RPMI7951 (cell line): Measurements from ENCODE around the gene GINS2. TPM values are rescaled to one million over a fixed set of nuclear protein-coding genes. Genes with fewer than 3 reads are reported as not detected.

Source experiments
- DNase-seq: peaks from one replicate; pipeline ENCODE4 v3.0.0-alpha.2; 2012; ENCODE audit warnings: low read depth
- total RNA-seq: library from RNA; depleted of rRNA; stranded (reverse); fragments of >200 nt; shearing (Covaris generic); gene quantifications from 2 replicates; pipeline ENCODE4 v1.2.3, GENCODE V29; 2014

GINS2 gene
- total RNA-seq, 1 experiment from 2014 or later: 28.5 TPM

GRCh38 chr16:85654251-85655095, 34.3 kb downstream of the GINS2 start:
- DNase-seq: no peak

DNA sequence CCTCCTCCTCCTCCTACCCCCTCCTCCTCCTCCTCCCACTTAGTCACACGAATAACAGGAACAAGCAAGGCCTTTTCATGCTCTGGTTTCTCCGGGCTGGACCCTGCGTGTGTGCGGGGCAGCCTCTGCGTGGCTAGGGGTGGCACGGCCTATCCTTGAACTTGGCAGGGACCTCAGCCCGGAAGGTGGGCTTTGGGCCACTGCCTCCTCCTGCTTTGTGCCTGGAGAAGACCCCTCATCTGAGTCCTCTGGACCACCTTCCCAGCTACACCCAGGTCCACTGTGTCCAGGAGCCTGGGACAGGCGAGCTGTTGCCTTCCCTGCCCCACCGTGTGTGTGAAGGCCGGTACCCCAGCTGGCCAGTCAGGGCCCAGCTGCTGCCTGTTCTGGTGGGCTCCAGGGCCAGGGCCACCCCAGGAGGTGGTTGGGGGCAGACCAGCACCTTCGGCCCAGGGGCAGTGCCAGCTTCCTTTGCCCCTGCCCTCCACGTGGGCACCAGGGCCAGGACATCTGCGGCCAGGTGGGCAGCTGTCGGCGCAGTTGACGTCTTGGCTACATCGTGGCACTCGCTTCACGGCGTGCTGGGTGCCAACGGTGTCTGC, 35.4 kb downstream of the GINS2 start:
- no peak for DNase-seq

DNA sequence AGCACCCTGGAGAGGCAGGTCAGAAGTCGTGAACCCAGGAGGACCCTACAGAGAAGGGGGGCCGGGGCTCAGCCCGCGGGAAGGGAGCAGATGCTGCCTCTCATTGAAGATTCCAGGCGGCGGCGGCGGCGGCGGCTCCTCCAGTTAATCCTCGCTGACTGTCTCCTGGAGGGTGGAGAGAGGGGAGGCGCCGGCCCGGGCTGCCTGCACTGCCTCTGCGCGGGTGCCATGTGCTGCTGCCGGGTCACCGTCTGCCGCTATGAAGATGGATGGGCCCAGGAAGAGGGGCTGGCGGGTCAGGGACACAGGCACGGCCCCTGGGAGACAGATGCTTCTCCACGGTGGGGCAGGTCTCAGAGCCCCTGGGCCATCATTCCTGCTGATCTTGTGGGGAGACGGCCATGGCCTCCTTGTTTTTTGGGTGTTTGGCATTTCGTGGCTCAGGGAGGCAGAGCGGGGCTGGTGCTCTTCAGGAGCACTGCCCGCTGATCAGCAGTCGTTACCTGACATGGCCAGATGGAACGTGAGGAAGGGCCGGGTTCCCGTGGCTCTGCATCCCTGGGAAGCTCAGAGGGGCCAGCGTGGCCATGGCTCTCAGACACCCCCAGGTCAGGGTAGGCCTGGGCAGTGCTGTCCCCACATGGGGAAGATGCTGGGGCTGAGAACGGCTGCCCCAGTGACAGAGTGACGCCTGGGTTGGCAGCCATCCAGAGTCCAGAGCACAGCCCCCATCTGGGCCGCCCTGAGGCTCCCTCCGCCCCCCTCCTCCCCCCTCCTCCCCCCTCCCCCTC, 36.1 kb downstream of the GINS2 start:
- DNase-seq: no peak

DNA sequence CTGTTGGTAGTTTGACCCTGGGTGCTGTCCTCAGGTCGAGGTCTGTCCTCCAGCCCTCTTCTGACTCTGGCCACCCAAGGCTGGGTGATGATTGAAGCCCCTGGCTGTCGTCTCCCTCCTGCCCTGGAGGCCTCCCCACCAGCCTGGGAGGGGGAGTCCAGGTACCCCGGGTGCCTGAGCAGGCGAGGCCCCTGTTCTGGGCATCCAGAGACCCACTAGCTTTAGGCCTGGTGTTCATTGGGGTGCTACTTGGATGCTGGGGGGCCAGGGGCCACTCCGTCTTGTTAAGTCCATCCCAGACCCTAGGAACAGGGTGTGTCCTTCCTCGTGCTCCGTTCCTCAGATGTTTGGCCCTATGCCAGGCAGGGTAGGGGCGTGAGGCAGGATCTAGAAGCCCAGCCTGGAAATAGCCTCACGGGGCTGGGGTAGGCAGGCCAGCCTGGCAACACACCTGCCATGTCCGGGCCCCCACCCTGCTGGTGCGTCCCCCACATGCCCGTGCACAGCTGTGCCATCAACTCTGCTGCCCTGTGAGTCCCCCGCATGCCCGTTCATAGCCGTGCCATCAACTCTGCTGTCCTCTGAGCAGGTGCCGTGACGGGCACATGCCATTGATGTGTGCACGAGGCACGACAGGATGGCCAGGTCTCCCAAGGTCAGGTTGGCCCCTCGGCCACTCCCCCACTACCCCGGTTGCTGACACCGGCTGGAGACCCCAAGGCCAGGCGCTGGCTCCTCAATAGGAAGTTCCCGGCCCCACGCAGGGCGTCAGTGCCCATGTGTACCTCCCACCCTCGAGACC, 36.9 kb downstream of the GINS2 start:
- DNase-seq: no peak

GRCh38 chr16:85650844-85651628, 37.7 kb downstream of the GINS2 start:
- DNase-seq: no peak

- no peak for DNase-seq
Observed at GRCh38 chr16:85650135-85650843, 38.5 kb downstream of the GINS2 start.

DNA sequence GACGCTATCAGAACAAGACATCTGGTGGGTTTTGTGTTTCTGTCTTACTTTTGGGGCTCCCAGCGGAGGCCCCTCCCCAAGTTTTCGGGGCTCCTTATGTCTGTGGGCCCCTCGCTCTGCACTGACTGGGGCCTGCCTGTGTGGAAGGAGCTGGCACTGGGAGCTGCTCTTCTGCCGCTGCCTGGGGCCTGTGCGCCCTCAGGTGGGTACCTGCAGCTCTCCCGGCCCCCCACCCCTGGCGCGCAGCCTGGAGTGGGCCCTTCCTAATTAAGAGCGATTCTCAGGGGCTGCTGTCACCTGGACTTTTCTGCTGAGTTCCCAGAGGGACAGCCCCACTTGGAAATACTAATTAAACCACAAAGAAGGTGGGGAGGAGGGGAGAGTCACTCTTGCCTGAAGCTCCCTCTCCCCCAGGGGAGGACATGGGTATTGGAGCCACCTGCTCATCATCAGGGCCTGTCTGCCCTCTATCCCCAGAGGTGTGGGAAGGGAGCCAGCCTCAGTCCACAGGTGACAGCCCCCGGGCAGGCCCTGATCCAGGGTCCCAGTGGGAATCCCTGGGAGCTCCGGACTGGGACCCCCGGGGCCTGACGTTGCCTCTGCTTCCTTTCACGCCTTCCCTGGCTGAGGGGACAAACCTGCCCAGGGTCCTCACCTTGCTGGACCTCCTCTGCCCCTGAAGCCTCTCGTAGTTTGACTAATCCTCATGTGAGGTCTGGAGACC, 39.2 kb downstream of the GINS2 start:
- DNase-seq: no peak

DNA sequence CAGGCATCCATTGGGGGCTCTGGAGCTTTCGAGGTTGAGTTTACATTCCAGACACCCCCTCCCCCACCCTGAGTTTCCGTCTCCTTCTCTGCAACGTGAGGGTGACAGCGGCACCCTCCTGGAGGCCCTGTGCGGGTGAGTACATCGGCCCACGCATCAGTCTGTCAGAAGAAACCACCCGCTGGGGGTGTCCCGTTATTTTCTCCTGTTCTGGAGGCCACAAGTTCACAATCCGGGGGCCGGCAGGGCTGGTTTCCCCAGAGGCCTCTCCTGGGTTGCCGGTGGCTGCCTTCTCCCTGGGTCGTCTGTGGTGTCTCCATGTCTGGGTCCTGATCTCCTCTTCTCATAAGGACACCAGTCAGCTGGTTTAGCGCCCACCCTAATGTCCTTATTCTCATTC, 39.9 kb downstream of the GINS2 start:
- no peak for DNase-seq

GRCh38 chr16:85648070-85648714, 40.6 kb downstream of the GINS2 start:
- DNase-seq: no peak

- no peak for DNase-seq
Observed at GRCh38 chr16:85646976-85647375, 41.8 kb downstream of the GINS2 start.

DNA sequence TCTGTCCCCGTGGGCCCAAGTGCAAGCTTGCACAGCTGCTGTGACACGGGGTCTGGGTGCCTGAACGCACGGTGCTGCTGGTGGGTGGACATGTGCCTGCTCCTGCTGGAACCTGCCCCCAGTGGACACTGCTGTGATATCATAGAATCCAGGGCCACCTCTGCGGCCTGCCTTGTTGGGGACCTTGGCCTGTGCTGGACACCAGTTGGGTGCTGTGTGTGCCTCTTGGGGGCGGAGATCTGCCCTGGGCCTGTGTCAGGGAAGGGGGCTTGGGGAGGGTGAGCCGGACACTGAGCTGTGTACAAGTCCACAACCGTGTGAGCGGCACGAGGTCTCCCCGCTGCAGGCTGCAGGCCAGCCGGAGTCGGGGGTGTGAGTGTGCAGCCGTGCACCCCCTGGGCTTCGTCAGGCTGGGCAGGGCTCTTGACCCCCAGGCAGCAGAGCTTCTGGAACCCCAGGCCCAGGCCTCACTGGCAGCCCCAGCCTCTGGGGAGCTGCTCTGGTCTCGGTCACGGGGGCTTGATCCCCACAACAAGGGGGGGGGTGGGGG, 42.3 kb downstream of the GINS2 start:
- no peak for DNase-seq

GRCh38 chr16:85645021-85645589, 43.6 kb downstream of the GINS2 start:
- DNase-seq: no peak

DNA sequence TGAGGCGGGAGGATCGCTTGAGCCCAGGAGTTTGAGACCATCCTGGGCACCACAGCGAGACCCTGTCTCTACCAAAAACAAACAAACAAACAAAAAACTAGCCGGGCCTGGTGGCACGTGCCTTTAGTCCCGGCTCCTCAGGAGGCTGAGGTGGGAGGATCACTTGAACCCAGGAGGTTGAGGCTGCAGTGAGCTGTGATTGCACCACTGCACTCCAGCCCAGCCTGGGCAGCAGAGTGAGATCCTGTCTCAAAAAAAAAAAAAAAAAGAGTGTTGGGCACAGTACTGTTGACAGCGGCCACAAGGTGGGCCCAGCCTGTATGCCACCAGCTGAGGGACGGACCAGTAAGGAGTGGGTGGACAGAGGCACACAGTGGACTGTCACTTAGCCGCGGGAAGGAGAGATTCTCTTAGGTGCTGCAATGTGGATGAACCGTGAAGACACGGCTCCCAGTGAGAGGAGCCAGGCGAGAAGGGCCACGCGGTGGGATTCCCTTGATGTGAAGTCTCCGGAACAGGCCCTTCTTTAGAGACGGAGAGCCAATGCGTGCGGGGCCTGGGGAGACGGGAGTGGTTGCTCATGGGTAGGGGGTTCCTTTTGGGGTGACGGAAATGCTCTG, 44.6 kb downstream of the GINS2 start:
- no peak for DNase-seq

- no peak for DNase-seq
Observed at GRCh38 chr16:85643631-85644030, 45.1 kb downstream of the GINS2 start.

DNA sequence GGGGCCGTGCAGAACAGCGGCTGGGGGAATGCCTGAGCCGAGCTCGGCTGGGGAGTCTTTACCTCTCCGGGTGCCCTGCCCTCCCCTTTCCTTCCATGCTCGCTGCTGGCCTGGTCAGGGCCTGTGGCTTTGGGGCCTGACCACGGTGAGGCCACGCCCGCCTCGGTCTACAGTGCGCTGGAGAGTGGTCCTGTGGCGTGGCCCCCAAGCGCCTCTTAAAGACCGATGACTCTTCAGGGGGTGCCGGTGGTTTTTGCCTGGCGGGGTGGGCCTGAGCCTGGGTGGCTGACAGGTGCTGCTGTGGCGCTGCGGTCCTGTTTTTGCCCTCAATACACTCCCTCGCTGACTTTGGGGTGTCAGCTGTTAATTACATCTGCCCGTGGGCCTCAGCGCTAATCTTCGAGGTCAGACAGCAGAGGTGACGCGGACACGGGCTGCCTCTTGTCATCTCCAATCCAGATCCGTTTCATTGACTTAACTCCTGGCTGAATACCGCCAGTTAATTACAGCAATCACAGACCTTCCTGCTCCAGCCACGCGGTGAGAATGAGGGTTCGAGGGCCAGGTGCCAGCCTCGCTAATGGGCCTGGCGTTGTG, 45.9 kb downstream of the GINS2 start:
- DNase-seq: no peak

- DNase-seq: no peak
Observed at GRCh38 chr16:85641776-85642176, 47.0 kb downstream of the GINS2 start.

GRCh38 chr16:85641305-85641704, 47.4 kb downstream of the GINS2 start:
- no peak for DNase-seq

- no peak for DNase-seq
Observed at GRCh38 chr16:85640585-85640984, 48.2 kb downstream of the GINS2 start.
